ENCODE results near the gene LRMDA.

LRMDA gene

GRCh38 chr10:76429368-76430060 is 998.1 kb downstream of the LRMDA start:
- in situ Hi-C loops (cut with MboI; ENCODE audit: low sequenced_read_pairs) = no loop called here

GRCh38 chr10:76430061-76430645 is 998.7 kb downstream of the LRMDA start:
- in situ Hi-C loops (cut with MboI; ENCODE audit: low sequenced_read_pairs) = no loop called here

- in situ Hi-C loops (cut with MboI; ENCODE audit: low sequenced_read_pairs) = no loop called here
Observed at GRCh38 chr10:76432016-76433012, 1000.9 kb downstream of the LRMDA start.

GRCh38 chr10:76433161-76434005 is 1002.0 kb downstream of the LRMDA start:
- in situ Hi-C loops (cut with MboI; ENCODE audit: low sequenced_read_pairs) = no loop called here

GRCh38 chr10:76435157-76435556 is 1003.7 kb downstream of the LRMDA start:
- in situ Hi-C loops (cut with MboI; ENCODE audit: low sequenced_read_pairs) = no loop called here

GRCh38 chr10:76436401-76436811 is 1005.0 kb downstream of the LRMDA start:
- in situ Hi-C loops (cut with MboI; ENCODE audit: low sequenced_read_pairs) = no loop called here

- in situ Hi-C loops (cut with MboI; ENCODE audit: low sequenced_read_pairs) = no loop called here
Observed at GRCh38 chr10:76436981-76437380, 1005.6 kb downstream of the LRMDA start.

GRCh38 chr10:76440426-76440825 is 1009.0 kb downstream of the LRMDA start:
- in situ Hi-C loops (cut with MboI; ENCODE audit: low sequenced_read_pairs) = no loop called here

GRCh38 chr10:76442113-76442512 is 1010.7 kb downstream of the LRMDA start:
- in situ Hi-C loops (cut with MboI; ENCODE audit: low sequenced_read_pairs) = no loop called here

GRCh38 chr10:76444034-76444800 is 1012.8 kb downstream of the LRMDA start:
- in situ Hi-C loops (cut with MboI; ENCODE audit: low sequenced_read_pairs) = no loop called here

GRCh38 chr10:76447578-76447977 is 1016.2 kb downstream of the LRMDA start:
- in situ Hi-C loops (cut with MboI; ENCODE audit: low sequenced_read_pairs) = no loop called here

GRCh38 chr10:76451911-76452310 is 1020.5 kb downstream of the LRMDA start:
- in situ Hi-C loops (cut with MboI; ENCODE audit: low sequenced_read_pairs) = no loop called here

GRCh38 chr10:76453332-76453731 is 1021.9 kb downstream of the LRMDA start:
- in situ Hi-C loops (cut with MboI; ENCODE audit: low sequenced_read_pairs) = no loop called here

GRCh38 chr10:76453997-76454396 is 1022.6 kb downstream of the LRMDA start:
- in situ Hi-C loops (cut with MboI; ENCODE audit: low sequenced_read_pairs) = no loop called here

- in situ Hi-C loops (cut with MboI; ENCODE audit: low sequenced_read_pairs) = no loop called here
Observed at GRCh38 chr10:76454506-76455140, 1023.2 kb downstream of the LRMDA start.

- in situ Hi-C loops (cut with MboI; ENCODE audit: low sequenced_read_pairs) = no loop called here
Observed at GRCh38 chr10:76456197-76456596, 1024.8 kb downstream of the LRMDA start.

- in situ Hi-C loops (cut with MboI; ENCODE audit: low sequenced_read_pairs) = no loop called here
Observed at GRCh38 chr10:76459016-76459730, 1027.7 kb downstream of the LRMDA start.

- in situ Hi-C loops (cut with MboI; ENCODE audit: low sequenced_read_pairs) = no loop called here
Observed at GRCh38 chr10:76461024-76461423, 1029.6 kb downstream of the LRMDA start.

- in situ Hi-C loops (cut with MboI; ENCODE audit: low sequenced_read_pairs) = no loop called here
Observed at GRCh38 chr10:76463111-76463510, 1031.7 kb downstream of the LRMDA start.
